Gastrocnemius medialis (tissue), 4 donors: ENCODE measurements around the gene WDR64.

ENCODE experiments used
- CTCF ChIP-seq, 5 experiments: fragments of 450-650 bp in 3 of 5; fragments of 200-600 bp in 2 of 5; sonication (generic) in 2 of 5; IDR thresholded peaks in 4 of 5; conservative IDR thresholded peaks in 1 of 5; 1 replicate in 4 of 5; 2 replicates in 1 of 5; pipeline ENCODE4 v1.5.1; 2016 to 2019; ENCODE audit warnings: antibody characterized with exemption in 5 of 5, mild to moderate bottlenecking in 3 of 5, moderate library complexity in 3 of 5
- POLR2A ChIP-seq, 2 donors: fragments of 450-650 bp; IDR thresholded peaks; one replicate each; pipeline ENCODE4 v1.6.1; 2017; ENCODE audit warnings: antibody characterized with exemption in 2 of 2, mild to moderate bottlenecking in 2 of 2, moderate library complexity in 2 of 2

- TF ChIP-seq CTCF (IDR thresholded peaks at IDR 0.05 in 4 of 5, conservative IDR thresholded peaks at IDR 0.05 in 1 of 5): no peak
- no peak for TF ChIP-seq POLR2A (IDR thresholded peaks at IDR 0.05)
Observed at GRCh38 chr1:241660424-241660972, 8.4 kb downstream of the WDR64 start.
